ENCODE data around the gene GNAS. TPM values are rescaled to one million over a fixed set of nuclear protein-coding genes. Genes with fewer than 3 reads are reported as not detected.

Gene GNAS
- total RNA-seq, 4 donors from 2014 or later: 334 to 513 (median 458) TPM

DNA sequence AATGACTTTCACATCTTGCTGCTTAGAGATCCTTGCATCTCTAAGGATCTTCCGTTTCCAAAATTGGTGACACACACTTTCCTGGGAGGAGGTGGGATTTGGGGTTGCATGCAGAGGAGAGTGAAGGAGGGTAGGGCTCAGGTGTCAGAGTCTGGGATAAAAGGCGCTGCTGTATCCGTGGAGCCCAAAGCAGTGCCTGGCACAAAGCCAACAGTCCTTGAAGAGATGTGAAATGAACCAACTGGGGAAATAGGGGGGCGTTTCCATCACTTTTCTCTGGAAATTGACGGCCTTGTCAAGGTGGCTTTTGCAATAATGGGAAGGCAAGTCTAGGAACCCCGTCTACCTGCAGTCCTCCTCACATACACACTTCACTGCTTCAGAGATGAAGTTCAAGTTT is 69.0 kb downstream of the GNAS start:
- TF ChIP-seq, protein P1, sequence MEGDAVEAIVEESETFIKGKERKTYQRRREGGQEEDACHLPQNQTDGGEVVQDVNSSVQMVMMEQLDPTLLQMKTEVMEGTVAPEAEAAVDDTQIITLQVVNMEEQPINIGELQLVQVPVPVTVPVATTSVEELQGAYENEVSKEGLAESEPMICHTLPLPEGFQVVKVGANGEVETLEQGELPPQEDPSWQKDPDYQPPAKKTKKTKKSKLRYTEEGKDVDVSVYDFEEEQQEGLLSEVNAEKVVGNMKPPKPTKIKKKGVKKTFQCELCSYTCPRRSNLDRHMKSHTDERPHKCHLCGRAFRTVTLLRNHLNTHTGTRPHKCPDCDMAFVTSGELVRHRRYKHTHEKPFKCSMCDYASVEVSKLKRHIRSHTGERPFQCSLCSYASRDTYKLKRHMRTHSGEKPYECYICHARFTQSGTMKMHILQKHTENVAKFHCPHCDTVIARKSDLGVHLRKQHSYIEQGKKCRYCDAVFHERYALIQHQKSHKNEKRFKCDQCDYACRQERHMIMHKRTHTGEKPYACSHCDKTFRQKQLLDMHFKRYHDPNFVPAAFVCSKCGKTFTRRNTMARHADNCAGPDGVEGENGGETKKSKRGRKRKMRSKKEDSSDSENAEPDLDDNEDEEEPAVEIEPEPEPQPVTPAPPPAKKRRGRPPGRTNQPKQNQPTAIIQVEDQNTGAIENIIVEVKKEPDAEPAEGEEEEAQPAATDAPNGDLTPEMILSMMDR (IDR thresholded peaks at IDR 0.05): no peak
- Histone ChIP-seq H3K27me3 (peaks cover 0 to 7% (median 0%) of the 10 kb centered on the region in 4 donors), H3K4me3 (no peak overlapping the region), H3K9me3 (no peaks in the 10 kb centered on the region), H3K4me1 (no peaks in the 10 kb centered on the region), H3K27ac (no peak overlapping the region), H3K36me3 (no peaks in the 10 kb centered on the region)
- 63 to 66% methylated on average over 6 of the region's 6 CpGs for WGBS, 2 donors
- DNase-seq: no peak
- intact Hi-C loops (cut with DNase I): no loop called here

DNA sequence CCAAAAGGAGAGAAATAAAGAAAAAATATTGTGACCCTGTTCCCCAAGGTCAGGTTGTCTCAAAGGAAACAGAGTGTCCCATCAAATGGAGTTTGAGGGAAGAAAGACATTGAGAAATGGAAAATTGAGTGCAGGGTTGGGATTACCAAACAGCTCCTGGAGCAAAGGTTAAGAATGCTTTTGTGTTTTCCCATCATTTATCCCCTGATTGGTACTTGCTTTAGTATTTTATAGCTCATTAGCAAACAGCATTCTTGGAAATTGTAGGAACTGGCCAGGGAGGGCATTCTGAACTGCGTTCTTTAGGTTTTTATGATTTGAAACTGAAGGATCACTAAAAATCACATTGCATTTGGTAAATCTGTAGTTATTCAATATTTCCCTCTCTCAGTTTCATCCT is 69.5 kb downstream of the GNAS start:
- Histone ChIP-seq H3K36me3 (no peaks in the 10 kb centered on the region), H3K4me1 (no peaks in the 10 kb centered on the region), H3K27ac (no peak overlapping the region), H3K9me3 (no peaks in the 10 kb centered on the region), H3K27me3 (peaks cover 0 to 7% (median 0%) of the 10 kb centered on the region in 4 donors), H3K4me3 (no peak overlapping the region)
- DNase-seq: no peak
- WGBS, 2 donors: 88% methylated on average over 1 of the region's 1 CpG
- TF ChIP-seq, protein P1 (IDR thresholded peaks at IDR 0.05): no peak
- no peak for TF ChIP-seq POLR2A (IDR thresholded peaks at IDR 0.05)
- intact Hi-C loops (cut with DNase I): no loop called here

DNA sequence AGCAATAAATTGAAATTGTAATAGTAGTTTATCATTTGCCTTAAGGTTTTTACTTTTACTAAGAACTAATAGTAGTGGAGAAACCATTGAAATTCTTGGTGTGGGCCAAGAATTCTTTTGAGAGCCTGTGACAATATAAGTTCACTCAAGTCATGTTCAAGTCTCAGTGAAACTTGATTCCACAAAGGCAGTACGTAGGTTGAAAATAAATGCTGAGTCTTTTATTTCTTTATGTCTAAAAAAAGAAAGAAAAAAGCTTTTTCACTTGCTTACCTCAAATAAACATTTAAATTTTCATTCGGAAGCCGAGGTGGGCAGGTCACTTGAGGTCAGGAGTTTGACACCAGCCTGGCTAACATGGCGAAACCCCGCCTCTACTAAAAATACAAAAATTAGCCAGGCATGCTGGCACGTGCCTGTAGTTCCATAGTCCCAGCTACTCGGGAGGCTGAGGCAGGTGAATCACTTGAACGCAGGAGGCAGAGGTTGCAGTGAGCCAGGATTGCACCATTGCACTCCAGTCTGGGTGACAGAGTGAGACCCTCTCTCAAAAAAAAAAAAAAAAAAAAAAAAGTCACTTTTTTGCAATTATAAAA is 70.7 kb downstream of the GNAS start:
- intact Hi-C loops (cut with DNase I): no loop called here
- Histone ChIP-seq H3K4me3 (no peak overlapping the region), H3K27ac (no peak overlapping the region)

DNA sequence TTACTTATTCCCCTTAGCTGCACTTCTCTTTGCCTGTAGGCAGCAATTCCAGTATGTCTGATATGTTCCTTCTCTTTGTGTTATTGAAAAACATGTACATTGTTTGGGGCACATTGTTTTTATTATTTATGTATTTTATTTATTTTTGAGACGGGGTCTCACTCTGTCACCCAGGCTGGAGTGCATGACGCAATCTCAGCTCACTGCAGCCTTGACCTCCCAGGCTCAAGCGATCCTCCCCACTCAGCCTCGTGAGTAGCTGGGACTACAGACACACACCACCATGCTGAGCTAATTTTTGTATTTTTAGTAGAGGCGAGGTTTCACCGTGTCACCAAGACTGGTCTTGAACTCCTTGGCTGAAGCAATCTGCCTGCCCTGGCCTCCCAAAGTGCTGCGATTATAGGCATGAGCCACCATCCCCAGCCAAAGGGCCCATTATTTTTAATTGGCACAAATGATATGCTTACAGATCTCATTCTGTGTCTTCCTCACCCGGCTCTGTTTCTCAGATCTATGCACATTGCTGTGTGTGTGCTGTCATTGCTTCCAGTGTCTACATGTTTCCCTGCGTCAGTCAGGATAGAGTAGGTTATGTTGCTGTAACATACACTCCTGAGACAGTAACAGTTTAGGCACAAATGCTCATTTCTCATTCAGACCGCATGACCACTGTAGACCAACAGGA is 74.4 kb downstream of the GNAS start:
- peaks cover 0 to 6% (median 0%) of the 10 kb centered on the region in 4 donors for H3K27me3 ChIP-seq
- DNase-seq: no peak
- intact Hi-C loops (cut with DNase I): no loop called here
- H3K36me3 ChIP-seq: no peaks in the 10 kb centered on the region
- no peak overlapping the region for H3K4me3 ChIP-seq
- no peaks in the 10 kb centered on the region for H3K9me3 ChIP-seq
- TF ChIP-seq POLR2A (IDR thresholded peaks at IDR 0.05): no peak
- TF ChIP-seq, protein P1 (IDR thresholded peaks at IDR 0.05): no peak
- H3K27ac ChIP-seq: no peak overlapping the region
- H3K4me1 ChIP-seq: no peaks in the 10 kb centered on the region
- 91 to 96% methylated on average over 10 of the region's 10 CpGs for WGBS, 2 donors

More for the DNA sequence above, 70.7 kb downstream of the GNAS start:
- H3K27me3 ChIP-seq: peaks cover 0 to 7% (median 0%) of the 10 kb centered on the region in 4 donors
- H3K36me3 ChIP-seq: no peaks in the 10 kb centered on the region
- H3K9me3 ChIP-seq: no peaks in the 10 kb centered on the region
- DNase-seq: no peak
- 35 to 44% methylated on average over 8 of the region's 8 CpGs for WGBS, 2 donors
- no peaks in the 10 kb centered on the region for H3K4me1 ChIP-seq
- TF ChIP-seq, protein P1 (IDR thresholded peaks at IDR 0.05): no peak
- no peak for TF ChIP-seq POLR2A (IDR thresholded peaks at IDR 0.05)

DNA sequence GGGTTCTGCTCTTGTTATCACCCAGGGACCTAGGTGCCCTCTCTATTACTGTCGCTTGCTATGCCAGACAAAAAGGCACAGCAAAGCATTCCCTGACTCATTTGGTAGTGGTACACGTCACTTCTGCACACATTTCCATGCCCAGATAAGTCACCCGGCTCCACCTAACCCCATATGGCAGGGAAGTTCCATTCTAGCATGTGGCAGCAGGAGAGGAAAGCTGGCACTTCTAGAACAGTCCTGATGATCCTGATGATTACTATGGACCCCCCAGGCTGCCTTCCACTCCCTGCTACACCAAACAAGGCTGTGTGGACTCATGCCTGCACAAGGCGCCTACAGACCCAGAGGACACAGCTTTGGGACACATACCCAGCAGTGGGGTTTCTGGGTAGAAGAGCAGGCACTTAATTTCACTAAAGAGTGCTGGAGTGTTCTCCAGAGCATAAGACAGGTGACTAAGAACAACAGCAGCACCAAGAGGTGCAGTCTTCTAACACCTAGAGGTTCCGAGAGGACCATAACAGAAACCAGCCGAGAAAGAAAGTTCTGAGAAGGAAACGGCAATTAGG is 75.1 kb downstream of the GNAS start:
- Histone ChIP-seq H3K9me3 (no peaks in the 10 kb centered on the region), H3K27ac (no peak overlapping the region), H3K27me3 (peaks cover 0 to 6% (median 0%) of the 10 kb centered on the region in 4 donors), H3K4me3 (no peak overlapping the region), H3K4me1 (no peaks in the 10 kb centered on the region), H3K36me3 (no peaks in the 10 kb centered on the region)
- no peak for TF ChIP-seq POLR2A (IDR thresholded peaks at IDR 0.05)
- TF ChIP-seq, protein P1 (IDR thresholded peaks at IDR 0.05): no peak
- 73 to 90% methylated on average over 5 of the region's 7 CpGs for WGBS, 2 donors
- DNase-seq: no peak
- intact Hi-C loops (cut with DNase I): no loop called here

All from esophagus squamous epithelium (tissue), 5 donors.